Lower leg skin (tissue), 3 donors: ENCODE data around the gene SWT1.

Source experiments
- POLR2A ChIP-seq, 2 donors: fragments of 450-650 bp; IDR thresholded peaks; one replicate each; pipeline ENCODE4 v1.6.1; 2016 to 2017; ENCODE audit warnings: antibody characterized with exemption in 2 of 2, mild to moderate bottlenecking in 1 of 2, moderate library complexity in 1 of 2
- TF ChIP-seq, protein P1 (sequence below), 3 donors: fragments of 450-650 bp; IDR thresholded peaks; one replicate each; pipeline ENCODE4 v1.5.1; 2016; ENCODE audit warnings: antibody characterized with exemption in 3 of 3, mild to moderate bottlenecking in 3 of 3, moderate library complexity in 2 of 3

DNA sequence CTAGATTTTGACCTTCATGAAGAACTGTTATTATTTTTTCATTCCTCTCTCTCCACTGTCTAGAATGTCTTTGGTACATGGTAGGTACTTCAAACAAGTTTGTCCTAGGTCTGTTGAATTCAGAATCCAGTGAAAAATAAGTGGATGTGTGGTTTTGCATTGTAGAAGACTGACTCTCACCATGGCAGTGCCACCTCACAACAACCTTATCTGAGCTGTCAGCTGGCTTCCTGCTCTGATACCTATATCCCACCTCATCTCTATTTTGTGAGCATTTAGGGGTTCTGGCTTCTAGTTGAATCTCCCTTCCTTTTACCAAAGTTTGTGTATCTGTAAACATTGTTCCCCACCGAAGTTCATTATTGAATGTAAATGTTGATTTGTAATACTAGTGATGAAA lies 9.1 kb downstream of the SWT1 start:
- TF ChIP-seq POLR2A (IDR thresholded peaks at IDR 0.05), result no peak
- TF ChIP-seq, protein P1, sequence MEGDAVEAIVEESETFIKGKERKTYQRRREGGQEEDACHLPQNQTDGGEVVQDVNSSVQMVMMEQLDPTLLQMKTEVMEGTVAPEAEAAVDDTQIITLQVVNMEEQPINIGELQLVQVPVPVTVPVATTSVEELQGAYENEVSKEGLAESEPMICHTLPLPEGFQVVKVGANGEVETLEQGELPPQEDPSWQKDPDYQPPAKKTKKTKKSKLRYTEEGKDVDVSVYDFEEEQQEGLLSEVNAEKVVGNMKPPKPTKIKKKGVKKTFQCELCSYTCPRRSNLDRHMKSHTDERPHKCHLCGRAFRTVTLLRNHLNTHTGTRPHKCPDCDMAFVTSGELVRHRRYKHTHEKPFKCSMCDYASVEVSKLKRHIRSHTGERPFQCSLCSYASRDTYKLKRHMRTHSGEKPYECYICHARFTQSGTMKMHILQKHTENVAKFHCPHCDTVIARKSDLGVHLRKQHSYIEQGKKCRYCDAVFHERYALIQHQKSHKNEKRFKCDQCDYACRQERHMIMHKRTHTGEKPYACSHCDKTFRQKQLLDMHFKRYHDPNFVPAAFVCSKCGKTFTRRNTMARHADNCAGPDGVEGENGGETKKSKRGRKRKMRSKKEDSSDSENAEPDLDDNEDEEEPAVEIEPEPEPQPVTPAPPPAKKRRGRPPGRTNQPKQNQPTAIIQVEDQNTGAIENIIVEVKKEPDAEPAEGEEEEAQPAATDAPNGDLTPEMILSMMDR (IDR thresholded peaks at IDR 0.05), result no peak
